ENCODE data around the gene WDR64.
"Not testable (repeated sequence)": the region's sequence is repeated elsewhere in the genome, so short reads cannot be mapped to it uniquely, and the experiment has no call there.

WDR64 gene

GRCh38 chr1:241813768-241814320 is 161.8 kb downstream of the WDR64 start:
- no peak for DNase-seq

GRCh38 chr1:241816008-241816407 is 163.9 kb downstream of the WDR64 start:
- no peak for DNase-seq

- DNase-seq, result no peak
These were observed 165.3 kb downstream of the WDR64 start for GRCh38 chr1:241817331-241817792.

GRCh38 chr1:241817956-241818612 is 166.0 kb downstream of the WDR64 start:
- DNase-seq, result no peak

GRCh38 chr1:241819340-241819866 is 167.3 kb downstream of the WDR64 start:
- no peak for DNase-seq

- DNase-seq, result no peak
These were observed 169.3 kb downstream of the WDR64 start for GRCh38 chr1:241821363-241821762.

- no peak for DNase-seq
These were observed 170.8 kb downstream of the WDR64 start for GRCh38 chr1:241822846-241823245.

GRCh38 chr1:241823925-241824324 is 171.8 kb downstream of the WDR64 start:
- DNase-seq, result no peak

- DNase-seq, result no peak
These were observed 173.5 kb downstream of the WDR64 start for GRCh38 chr1:241825581-241825980.

- DNase-seq, result not testable (repeated sequence)
These were observed 174.5 kb downstream of the WDR64 start for GRCh38 chr1:241826613-241827012.

- DNase-seq, result no peak
These were observed 175.2 kb downstream of the WDR64 start for GRCh38 chr1:241827264-241827663.

GRCh38 chr1:241828463-241829021 is 176.5 kb downstream of the WDR64 start:
- DNase-seq, result no peak

- no peak for DNase-seq
These were observed 177.4 kb downstream of the WDR64 start for GRCh38 chr1:241829468-241829867.

GRCh38 chr1:241834733-241835377 is 182.8 kb downstream of the WDR64 start:
- no peak for DNase-seq

GRCh38 chr1:241836941-241837340 is 184.9 kb downstream of the WDR64 start:
- no peak for DNase-seq

GRCh38 chr1:241837416-241837815 is 185.3 kb downstream of the WDR64 start:
- no peak for DNase-seq

- no peak for DNase-seq
These were observed 185.8 kb downstream of the WDR64 start for GRCh38 chr1:241837901-241838300.

GRCh38 chr1:241838897-241839296 is 186.8 kb downstream of the WDR64 start:
- DNase-seq, result no peak

GRCh38 chr1:241839369-241839979 is 187.4 kb downstream of the WDR64 start:
- DNase-seq, result no peak

GRCh38 chr1:241840164-241840563 is 188.1 kb downstream of the WDR64 start:
- no peak for DNase-seq

- DNase-seq, result no peak
These were observed 189.6 kb downstream of the WDR64 start for GRCh38 chr1:241841691-241842090.

GRCh38 chr1:241842565-241842964 is 190.5 kb downstream of the WDR64 start:
- DNase-seq, result no peak

- DNase-seq, result no peak
These were observed 192.5 kb downstream of the WDR64 start for GRCh38 chr1:241844593-241844992.
